GM12878 (cell line): ENCODE measurements around the gene CGN. TPM values are rescaled to one million over a fixed set of nuclear protein-coding genes. Genes with fewer than 3 reads are reported as not detected.

Experiments used
- ATAC-seq: fragments of 200-7000 bp; cut with Tn5 transposase; 3 replicates; pipeline ENCODE4 v1.9.1; 2020; ENCODE audit warnings: mild to moderate bottlenecking, moderate library complexity
- BruUV-seq: library from RNA; stranded (reverse); fragments of 400-500 nt; replicated peaks from 2 replicates; lab custom pipeline; 2021; lab: Mats Ljungman, UMichigan
- CTCF ChIA-PET: fragments of 300-600 bp; sonication (Branson Sonifier 250); formaldehyde crosslinking; extraction: SDS; loops from one replicate; lab custom pipeline; 2021; ENCODE audit warnings: inconsistent platforms; lab: Yijun Ruan, JAX
- POLR2A ChIA-PET: fragments of 350-600 bp; formaldehyde crosslinking; extraction: SDS; loops from one replicate; lab custom pipeline; 2021; ENCODE audit warnings: inconsistent platforms; lab: Charles Lee
- RAD21 ChIA-PET: fragments of 300-600 bp; sonication (Branson Sonifier 250); formaldehyde crosslinking; loops from one replicate; lab custom pipeline; 2023; ENCODE audit warnings: antibody characterized with exemption; ENCODE audit not compliant: unreplicated experiment; lab: Charles Lee
- SMC1A ChIA-PET: fragments of 300-600 bp; sonication (Branson Sonifier 250); formaldehyde crosslinking; loops from one replicate; lab custom pipeline; 2023; ENCODE audit not compliant: unreplicated experiment, uncharacterized antibody; lab: Charles Lee
- DNase-seq: peaks from one replicate; pipeline ENCODE4 v3.0.0-alpha.2; 2011; ENCODE audit warnings: low read depth, low spot score
- FAIRE-seq: peaks from 3 replicates; lab custom pipeline; 2011; peaks lifted over from hg19 to GRCh38; lab: Jason Lieb, UNC
- H2AFZ ChIP-seq: 2 replicates; pipeline ENCODE4 v1.6.0; 2011; ENCODE audit warnings: low read depth, low read length, control low read depth; ENCODE audit not compliant: control insufficient read depth
- H3K27ac ChIP-seq: 2 replicates; pipeline ENCODE4 v1.5.1; 2011; ENCODE audit warnings: control low read depth; ENCODE audit not compliant: control insufficient read depth, insufficient read depth
- H3K27me3 ChIP-seq, 2 experiments: replicated peaks in 1 of 2; 2 replicates each; pipeline versions ENCODE4 v1.6.0 to v1.6.1; 2011; ENCODE audit warnings: low read length in 1 of 2; ENCODE audit not compliant: control insufficient read depth in 2 of 2, insufficient read depth in 2 of 2
- H3K36me3 ChIP-seq, 2 experiments: 2 replicates each; pipeline ENCODE4 v1.5.1; 2011; ENCODE audit warnings: low read length in 1 of 2; ENCODE audit not compliant: control insufficient read depth in 2 of 2, insufficient read depth in 2 of 2
- H3K4me1 ChIP-seq: 2 replicates; pipeline ENCODE4 v1.6.1; 2011; ENCODE audit warnings: mild to moderate bottlenecking, low read length, moderate library complexity, mixed read lengths; ENCODE audit not compliant: control insufficient read depth, insufficient read depth
- H3K4me2 ChIP-seq: 2 replicates; pipeline ENCODE4 v1.6.0; 2011; ENCODE audit warnings: control low read depth; ENCODE audit not compliant: control insufficient read depth, insufficient read depth
- H3K4me3 ChIP-seq: fragments of 200-600 bp; sonication (generic); 2 replicates; pipeline ENCODE4 v1.5.1; 2016
- H3K79me2 ChIP-seq: 2 replicates; pipeline ENCODE4 v1.6.0; 2011; ENCODE audit warnings: low read length; ENCODE audit not compliant: control insufficient read depth, insufficient read depth
- H3K9ac ChIP-seq: 2 replicates; pipeline ENCODE4 v1.8.0; 2011; ENCODE audit warnings: low read length, control low read depth, mixed read lengths; ENCODE audit not compliant: control insufficient read depth, insufficient read depth
- H3K9me3 ChIP-seq: replicated peaks from 3 replicates; pipeline ENCODE4 v1.5.1; 2011; ENCODE audit warnings: mild to moderate bottlenecking, low read length; ENCODE audit not compliant: control insufficient read depth, insufficient read depth
- H4K20me1 ChIP-seq: 2 replicates; pipeline ENCODE4 v1.6.0; 2011; ENCODE audit not compliant: control insufficient read depth, insufficient read depth
- CHD1 ChIP-seq: IDR thresholded peaks from 2 replicates; pipeline ENCODE4 v1.6.1; 2012; ENCODE audit warnings: low read depth, low read length, improper control_type of control experiment
- E2F4 ChIP-seq: IDR thresholded peaks from 2 replicates; pipeline ENCODE4 v1.6.1; 2012; ENCODE audit warnings: low read depth, low read length, improper control_type of control experiment
- EZH2 ChIP-seq: IDR thresholded peaks from 2 replicates; pipeline ENCODE4 v1.6.1; 2012; ENCODE audit warnings: low read depth, mild to moderate bottlenecking, control low read depth, inconsistent platforms, low read length, borderline replicate concordance; ENCODE audit not compliant: control insufficient read depth
- FOXK2 ChIP-seq: fragments of 450-650 bp; IDR thresholded peaks from 2 replicates; pipeline ENCODE4 v1.6.1; 2017; ENCODE audit warnings: mild to moderate bottlenecking, moderate library complexity
- GATAD2B ChIP-seq: fragments of 450-650 bp; conservative IDR thresholded peaks from 2 replicates; pipeline ENCODE4 v1.6.1; 2017; ENCODE audit warnings: low read depth, mild to moderate bottlenecking, moderate library complexity
- IKZF1 ChIP-seq: fragments of 450-650 bp; conservative IDR thresholded peaks from 2 replicates; pipeline ENCODE4 v1.6.1; 2017; ENCODE audit warnings: antibody characterized with exemption, mild to moderate bottlenecking
- MYB ChIP-seq: fragments of 150-350 bp; IDR thresholded peaks from 2 replicates; pipeline ENCODE4 v1.6.1; 2014; ENCODE audit warnings: mild to moderate bottlenecking, low read depth, low read length, borderline replicate concordance
- NBN ChIP-seq: fragments of 450-650 bp; IDR thresholded peaks from 2 replicates; pipeline ENCODE4 v1.6.1; 2016
- NFYA ChIP-seq: IDR thresholded peaks from 2 replicates; pipeline ENCODE4 v1.6.1; 2011; ENCODE audit warnings: low read depth, mild to moderate bottlenecking, low read length, improper control_type of control experiment, borderline replicate concordance
- NR2C1 ChIP-seq: fragments of 450-650 bp; IDR thresholded peaks from 2 replicates; pipeline ENCODE4 v1.6.1; 2017; ENCODE audit warnings: antibody characterized with exemption, mild to moderate bottlenecking, moderate library complexity
- NR2C2 ChIP-seq: IDR thresholded peaks from 2 replicates; pipeline ENCODE4 v1.6.1; 2011; ENCODE audit warnings: borderline replicate concordance, low read depth; ENCODE audit not compliant: control insufficient read depth, insufficient read length
- PML ChIP-seq: IDR thresholded peaks from 2 replicates; pipeline ENCODE4 v1.6.1; 2012; ENCODE audit warnings: low read length, inconsistent platforms
- SP1 ChIP-seq: IDR thresholded peaks from one replicate; pipeline ENCODE4 v1.6.1; 2011; ENCODE audit warnings: low read depth, low read length
- STAT1 ChIP-seq: fragments of 450-650 bp; conservative IDR thresholded peaks from 2 replicates; pipeline ENCODE4 v1.6.1; 2014; ENCODE audit warnings: antibody characterized with exemption, mild to moderate bottlenecking
- WRNIP1 ChIP-seq: IDR thresholded peaks from 2 replicates; pipeline ENCODE4 v1.6.1; 2011; ENCODE audit warnings: low read depth, low read length, improper control_type of control experiment, borderline replicate concordance
- WGBS: methylation state at CpG from one replicate; pipeline ENCODE4 v1.1.6; 2016; ENCODE audit warnings: low lambda C conversion rate; ENCODE audit not compliant: insufficient replicate concordance, insufficient coverage; ENCODE audit errors: missing lambda C conversion rate; 5-methylcytosine and 5-hydroxymethylcytosine counted together
- in situ Hi-C: fragments of 300-500 bp; cut with MboI; formaldehyde crosslinking; loops from 9 replicates; pipeline ENCODE4 v1.14.3; 2018; ENCODE audit warnings: mixed read lengths
- intact Hi-C: fragments of 100-400 bp; cut with micrococcal nuclease; formaldehyde crosslinking; loops from one replicate; pipeline ENCODE4 v1.14.2; 2022; ENCODE audit not compliant: unreplicated experiment
- polyA plus RNA-seq, 11 experiments: library from polyadenylated mRNA; depleted of rRNA in 4 of 11; unstranded in 6 of 11; stranded (reverse) in 5 of 11; fragments of >200 nt; fragmentation: Nextera tagmentation in 4 of 11; fragmentation: Illumina TruSeq in 1 of 11; extraction: Ambion mirVana in 4 of 11; extraction: Trizol in 1 of 11; gene quantifications; 1 replicate in 1 of 11; 2 replicates in 10 of 11; pipeline versions ENCODE4 v1.2.1 to v1.2.3, GENCODE V29; 2011 to 2016; ENCODE audit warnings: inconsistent platforms in 2 of 11, missing spikeins in 2 of 11, low read depth in 1 of 11
- total RNA-seq, 4 experiments: library from RNA; depleted of rRNA in 3 of 4; stranded (reverse); fragments of >200 nt in 3 of 4; fragmentation: Illumina TruSeq in 1 of 4; extraction: Trizol in 1 of 4; gene quantifications; 2 replicates each; pipeline versions ENCODE4 v1.2.1 to v1.2.3, GENCODE V29; 2013 to 2021
- TF ChIP-seq, protein P1 (sequence below): IDR thresholded peaks from 2 replicates; pipeline ENCODE4 v1.6.1; 2011; ENCODE audit warnings: borderline replicate concordance, low read depth, mild to moderate bottlenecking, moderate library complexity, low read length; ENCODE audit not compliant: insufficient read depth, poor library complexity, severe bottlenecking
- TF ChIP-seq, protein P2 (sequence below): fragments of 450-650 bp; formaldehyde crosslinking; IDR thresholded peaks from 2 replicates; pipeline ENCODE4 v1.4.0; 2022; ENCODE audit warnings: mild to moderate bottlenecking, moderate library complexity

The CGN gene
- total and polyA plus RNA-seq, 10 of the 15 experiments (the other 5 are each of a cell fraction or from before 2014, with no cell fraction given), result 0.11 to 6.5 (median 3.4) TPM

GRCh38 chr1:151492120-151492519, 19.1 kb upstream of the CGN start (continued):
- TF ChIP-seq, protein P1, sequence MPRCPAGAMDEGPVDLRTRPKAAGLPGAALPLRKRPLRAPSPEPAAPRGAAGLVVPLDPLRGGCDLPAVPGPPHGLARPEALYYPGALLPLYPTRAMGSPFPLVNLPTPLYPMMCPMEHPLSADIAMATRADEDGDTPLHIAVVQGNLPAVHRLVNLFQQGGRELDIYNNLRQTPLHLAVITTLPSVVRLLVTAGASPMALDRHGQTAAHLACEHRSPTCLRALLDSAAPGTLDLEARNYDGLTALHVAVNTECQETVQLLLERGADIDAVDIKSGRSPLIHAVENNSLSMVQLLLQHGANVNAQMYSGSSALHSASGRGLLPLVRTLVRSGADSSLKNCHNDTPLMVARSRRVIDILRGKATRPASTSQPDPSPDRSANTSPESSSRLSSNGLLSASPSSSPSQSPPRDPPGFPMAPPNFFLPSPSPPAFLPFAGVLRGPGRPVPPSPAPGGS, result no peak
- TF ChIP-seq STAT1 (no peak), CHD1 (no peak), GATAD2B (no peak), PML (no peak), NBN (no peak), WRNIP1 (no peak)
- TF ChIP-seq, protein P2, sequence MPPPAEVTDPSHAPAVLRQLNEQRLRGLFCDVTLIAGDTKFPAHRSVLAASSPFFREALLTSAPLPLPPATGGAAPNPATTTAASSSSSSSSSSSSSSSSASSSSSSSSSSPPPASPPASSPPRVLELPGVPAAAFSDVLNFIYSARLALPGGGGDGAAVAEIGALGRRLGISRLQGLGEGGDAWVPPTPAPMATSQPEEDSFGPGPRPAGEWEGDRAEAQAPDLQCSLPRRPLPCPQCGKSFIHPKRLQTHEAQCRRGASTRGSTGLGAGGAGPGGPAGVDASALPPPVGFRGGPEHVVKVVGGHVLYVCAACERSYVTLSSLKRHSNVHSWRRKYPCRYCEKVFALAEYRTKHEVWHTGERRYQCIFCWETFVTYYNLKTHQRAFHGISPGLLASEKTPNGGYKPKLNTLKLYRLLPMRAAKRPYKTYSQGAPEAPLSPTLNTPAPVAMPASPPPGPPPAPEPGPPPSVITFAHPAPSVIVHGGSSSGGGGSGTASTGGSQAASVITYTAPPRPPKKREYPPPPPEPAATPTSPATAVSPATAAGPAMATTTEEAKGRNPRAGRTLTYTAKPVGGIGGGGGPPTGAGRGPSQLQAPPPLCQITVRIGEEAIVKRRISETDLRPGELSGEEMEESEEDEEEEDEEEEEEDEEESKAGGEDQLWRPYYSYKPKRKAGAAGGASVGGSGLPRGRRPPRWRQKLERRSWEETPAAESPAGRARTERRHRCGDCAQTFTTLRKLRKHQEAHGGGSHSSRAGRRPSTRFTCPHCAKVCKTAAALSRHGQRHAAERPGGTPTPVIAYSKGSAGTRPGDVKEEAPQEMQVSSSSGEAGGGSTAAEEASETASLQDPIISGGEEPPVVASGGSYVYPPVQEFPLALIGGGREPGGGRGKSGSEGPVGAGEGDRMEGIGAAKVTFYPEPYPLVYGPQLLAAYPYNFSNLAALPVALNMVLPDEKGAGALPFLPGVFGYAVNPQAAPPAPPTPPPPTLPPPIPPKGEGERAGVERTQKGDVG, result no peak

- RAD21 ChIA-PET, result interaction anchor here (2.6 kb wide), 1 partner anchor 18 kb away, joined by 10 read pairs; no protein-coding TSS in a partner anchor
- Histone ChIP-seq H2AFZ (no peak overlapping the region), H3K4me1 (peaks cover 12% of the 10 kb centered on the region), H3K4me3 (no peak overlapping the region), H3K9me3 (no peaks in the 10 kb centered on the region), H4K20me1 (no peaks in the 10 kb centered on the region), H3K79me2 (no peaks in the 10 kb centered on the region), H3K4me2 (no peak overlapping the region), H3K27me3 (no peaks in the 10 kb centered on the region), H3K9ac (no peak overlapping the region), H3K27ac (no peak overlapping the region), H3K36me3 (no peaks in the 10 kb centered on the region)
- FAIRE-seq (no peak), ATAC-seq (no peak), DNase-seq (no peak)
- no TSS peak for BruUV-seq
- in situ Hi-C loops, result no loop called here
- SMC1A ChIA-PET, result interaction anchor here (0.7 to 1.2 kb wide), 3 partner anchors 18 to 59 kb away, joined by 3 to 5 read pairs (median 3); no protein-coding TSS in a partner anchor
- WGBS, result 63% methylated on average over 3 of the region's 3 CpGs
- intact Hi-C loops, result no loop called here
- CTCF ChIA-PET, result interaction anchor here (1.5 kb wide), 1 partner anchor 18 kb away, joined by 4 read pairs; the partner anchor contains the start of gene CGN
- POLR2A ChIA-PET, result interaction anchor here (2.7 kb wide), 1 partner anchor 29 kb away, joined by 10 read pairs; no protein-coding TSS in a partner anchor
- TF ChIP-seq NFYA (no peak), NR2C1 (no peak), NR2C2 (no peak), FOXK2 (no peak), IKZF1 (no peak), SP1 (no peak), E2F4 (no peak), MYB (no peak), EZH2 (no peak)
Measured at GRCh38 chr1:151493042-151493441, 18.1 kb upstream of the CGN start.
